ENCODE measurements around the gene ZNF610. TPM values are rescaled to one million over a fixed set of nuclear protein-coding genes. Genes with fewer than 3 reads are reported as not detected.
"Not testable (repeated sequence)": the region's sequence is repeated elsewhere in the genome, so short reads cannot be mapped to it uniquely, and the experiment has no call there.

The ZNF610 gene
- total RNA-seq = 2.9 and 3.3 TPM in 2 replicates

DNA sequence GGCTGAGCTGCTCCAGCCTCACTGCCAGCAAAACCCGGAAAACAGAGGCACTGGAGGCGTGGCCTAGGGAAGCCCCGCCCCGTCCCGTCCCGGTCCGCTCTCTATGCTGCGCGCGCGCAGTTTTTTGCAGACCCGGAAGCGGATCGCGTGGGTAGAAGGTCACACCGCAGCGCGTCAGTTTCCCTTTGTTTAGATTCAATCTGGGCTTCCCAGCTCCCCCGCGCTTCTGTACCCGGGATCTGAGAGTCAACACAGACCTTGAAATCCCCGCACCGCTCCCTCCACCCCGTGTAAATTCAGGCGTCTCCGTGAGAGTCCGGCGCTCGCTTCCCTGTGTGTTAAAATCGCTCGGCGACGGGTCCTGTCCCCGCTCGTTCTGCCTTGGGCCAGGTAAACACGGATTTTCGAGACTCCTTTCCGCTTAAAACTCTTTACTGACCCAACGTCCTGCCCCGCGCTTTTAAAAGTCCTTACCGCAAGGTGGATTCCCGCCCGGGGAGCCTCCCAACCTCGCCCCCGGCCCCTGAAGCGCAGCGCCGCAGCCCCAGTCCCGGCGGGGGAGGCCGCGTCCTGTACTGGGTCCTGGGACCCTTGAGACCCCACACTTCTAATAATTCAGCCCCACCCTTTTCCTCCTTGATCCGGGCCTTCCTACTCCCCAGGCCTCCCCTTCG lies at the start of gene ZNF610:
ZNF610 (plus strand) TSS at position 127 of the 674 bp plus-strand sequence. CDS start 12,930 bp downstream, outside the sequence.
- Histone ChIP-seq H3K9me3 (ENCODE audit: low read depth, low read length) (peaks cover 6% of the 10 kb centered on the region), H3K27me3 (ENCODE audit: insufficient read depth, low read length) (no peaks in the 10 kb centered on the region), H4K20me1 (ENCODE audit: insufficient read depth, low read length) (no peaks in the 10 kb centered on the region), H3K4me3 (ENCODE audit: insufficient read depth, low read length) (peak within 1 kb of the TSS; percentile 97), H3K36me3 (ENCODE audit: insufficient read depth, low read length) (no peaks in the 10 kb centered on the region), H3K27ac (ENCODE audit: low read depth, low read length) (peak within 1 kb of the TSS; percentile 87), H3K4me1 (ENCODE audit: insufficient read depth, low read length) (peaks cover 7% of the 10 kb centered on the region), H3K4me2 (ENCODE audit: insufficient read depth, low read length) (peak within 1 kb of the TSS; percentile 96), H2AFZ (ENCODE audit: low read length) (peak within 1 kb of the TSS; percentile 97), H3K79me2 (ENCODE audit: insufficient read depth, low read length) (peaks cover 5% of the 10 kb centered on the region)
- TF ChIP-seq, protein P1, sequence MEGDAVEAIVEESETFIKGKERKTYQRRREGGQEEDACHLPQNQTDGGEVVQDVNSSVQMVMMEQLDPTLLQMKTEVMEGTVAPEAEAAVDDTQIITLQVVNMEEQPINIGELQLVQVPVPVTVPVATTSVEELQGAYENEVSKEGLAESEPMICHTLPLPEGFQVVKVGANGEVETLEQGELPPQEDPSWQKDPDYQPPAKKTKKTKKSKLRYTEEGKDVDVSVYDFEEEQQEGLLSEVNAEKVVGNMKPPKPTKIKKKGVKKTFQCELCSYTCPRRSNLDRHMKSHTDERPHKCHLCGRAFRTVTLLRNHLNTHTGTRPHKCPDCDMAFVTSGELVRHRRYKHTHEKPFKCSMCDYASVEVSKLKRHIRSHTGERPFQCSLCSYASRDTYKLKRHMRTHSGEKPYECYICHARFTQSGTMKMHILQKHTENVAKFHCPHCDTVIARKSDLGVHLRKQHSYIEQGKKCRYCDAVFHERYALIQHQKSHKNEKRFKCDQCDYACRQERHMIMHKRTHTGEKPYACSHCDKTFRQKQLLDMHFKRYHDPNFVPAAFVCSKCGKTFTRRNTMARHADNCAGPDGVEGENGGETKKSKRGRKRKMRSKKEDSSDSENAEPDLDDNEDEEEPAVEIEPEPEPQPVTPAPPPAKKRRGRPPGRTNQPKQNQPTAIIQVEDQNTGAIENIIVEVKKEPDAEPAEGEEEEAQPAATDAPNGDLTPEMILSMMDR (IDR thresholded peaks at IDR 0.05; ENCODE audit: extremely low read depth, low read depth, low read length) = no peak
- peak; percentile 98 for DNase-seq (ENCODE audit: insufficient read length, low spot score, missing footprints)

DNA sequence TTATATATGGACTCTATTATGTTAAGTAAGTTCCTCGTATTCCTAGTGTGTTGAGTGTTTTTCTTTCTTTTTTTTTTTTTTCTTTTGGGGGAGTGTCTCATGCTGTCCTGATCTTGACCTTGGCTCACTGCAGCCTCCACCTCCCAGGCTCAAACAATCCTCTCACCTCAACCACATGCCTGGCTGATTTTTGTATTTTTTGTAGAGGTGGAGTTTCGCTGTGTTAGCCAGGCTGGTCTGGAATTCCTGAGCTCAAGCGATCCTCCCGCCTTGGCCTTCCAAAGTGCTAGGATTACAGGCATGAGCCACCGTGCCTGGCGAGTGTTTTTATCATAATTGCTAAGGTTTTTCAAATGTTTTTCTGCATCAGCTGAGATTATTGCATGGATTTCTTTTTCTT lies 49.8 kb upstream of the ZNF610 start:
- Histone ChIP-seq H3K27ac (ENCODE audit: low read depth, low read length) (no peak overlapping the region), H3K4me3 (ENCODE audit: insufficient read depth, low read length) (no peak overlapping the region), H3K4me2 (ENCODE audit: insufficient read depth, low read length) (no peak overlapping the region), H3K4me1 (ENCODE audit: insufficient read depth, low read length) (no peaks in the 10 kb centered on the region), H3K79me2 (ENCODE audit: insufficient read depth, low read length) (peaks cover 28% of the 10 kb centered on the region), H4K20me1 (ENCODE audit: insufficient read depth, low read length) (peaks cover 6% of the 10 kb centered on the region), H2AFZ (ENCODE audit: low read length) (no peak overlapping the region), H3K27me3 (ENCODE audit: insufficient read depth, low read length) (no peaks in the 10 kb centered on the region), H3K36me3 (ENCODE audit: insufficient read depth, low read length) (peaks cover 61% of the 10 kb centered on the region), H3K9me3 (ENCODE audit: low read depth, low read length) (no peaks in the 10 kb centered on the region)
- TF ChIP-seq, protein P1 (IDR thresholded peaks at IDR 0.05; ENCODE audit: extremely low read depth, low read depth, low read length) = no peak
- DNase-seq (ENCODE audit: insufficient read length, low spot score, missing footprints) = no peak

DNA sequence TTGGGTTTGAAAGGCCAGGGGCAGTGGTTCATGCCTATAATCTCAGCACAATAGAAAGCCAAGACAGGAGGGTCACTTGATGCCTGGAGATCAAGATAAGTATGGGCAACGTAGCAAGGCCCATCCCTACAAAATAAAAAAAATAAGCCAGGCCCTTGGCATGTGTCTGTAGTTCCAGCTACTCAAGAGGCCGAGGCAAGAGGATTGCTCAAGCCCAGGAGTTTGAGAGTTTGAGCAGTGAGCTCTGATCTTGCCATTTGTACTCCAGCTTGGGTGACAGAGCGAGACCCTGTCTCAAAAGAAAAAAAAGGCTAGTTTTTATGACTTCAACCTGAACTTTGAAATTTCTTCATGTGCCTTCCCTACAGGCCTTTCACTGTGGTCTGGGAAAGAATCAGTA lies 44.3 kb upstream of the ZNF610 start:
- no peak overlapping the region for H3K4me2 ChIP-seq (ENCODE audit: insufficient read depth, low read length)
- no peaks in the 10 kb centered on the region for H3K9me3 ChIP-seq (ENCODE audit: low read depth, low read length)
- H2AFZ ChIP-seq (ENCODE audit: low read length) = no peak overlapping the region
- TF ChIP-seq, protein P1 (IDR thresholded peaks at IDR 0.05; ENCODE audit: extremely low read depth, low read depth, low read length) = no peak
- no peaks in the 10 kb centered on the region for H4K20me1 ChIP-seq (ENCODE audit: insufficient read depth, low read length)
- no peaks in the 10 kb centered on the region for H3K79me2 ChIP-seq (ENCODE audit: insufficient read depth, low read length)
- DNase-seq (ENCODE audit: insufficient read length, low spot score, missing footprints) = no peak
- H3K4me3 ChIP-seq (ENCODE audit: insufficient read depth, low read length) = no peak overlapping the region
- peaks cover 5% of the 10 kb centered on the region for H3K4me1 ChIP-seq (ENCODE audit: insufficient read depth, low read length)
- peaks cover 28% of the 10 kb centered on the region for H3K36me3 ChIP-seq (ENCODE audit: insufficient read depth, low read length)
- no peaks in the 10 kb centered on the region for H3K27me3 ChIP-seq (ENCODE audit: insufficient read depth, low read length)
- no peak overlapping the region for H3K27ac ChIP-seq (ENCODE audit: low read depth, low read length)

DNA sequence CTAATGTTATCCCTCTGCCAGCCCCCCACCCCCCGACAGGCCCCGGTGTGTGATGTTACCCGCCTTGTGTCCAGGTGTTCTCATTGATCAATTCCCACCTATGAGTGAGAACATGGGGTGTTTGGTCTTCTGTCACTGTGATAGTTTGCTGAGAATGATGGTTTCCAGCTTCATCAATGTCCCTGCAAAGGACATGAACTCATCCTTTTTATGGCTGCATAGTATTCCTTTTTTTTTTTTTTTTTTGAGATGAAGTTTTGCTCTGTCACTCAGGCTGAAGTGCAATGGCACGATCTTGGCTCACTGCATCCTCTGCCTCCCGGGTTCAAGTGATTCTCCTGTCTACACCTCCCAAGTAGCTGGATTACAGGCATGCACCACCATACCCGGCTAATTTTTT lies 43.1 kb upstream of the ZNF610 start:
- not testable (repeated sequence) for H3K4me1 ChIP-seq (ENCODE audit: insufficient read depth, low read length); H3K4me2 ChIP-seq (ENCODE audit: insufficient read depth, low read length); H3K4me3 ChIP-seq (ENCODE audit: insufficient read depth, low read length); H2AFZ ChIP-seq (ENCODE audit: low read length); DNase-seq (ENCODE audit: insufficient read length, low spot score, missing footprints); H3K9me3 ChIP-seq (ENCODE audit: low read depth, low read length); H3K27ac ChIP-seq (ENCODE audit: low read depth, low read length); H3K79me2 ChIP-seq (ENCODE audit: insufficient read depth, low read length); H4K20me1 ChIP-seq (ENCODE audit: insufficient read depth, low read length); H3K27me3 ChIP-seq (ENCODE audit: insufficient read depth, low read length)
- peaks cover 25% of the 10 kb centered on the region for H3K36me3 ChIP-seq (ENCODE audit: insufficient read depth, low read length)

Data from osteoblast (primary cell).